ENCODE data around the gene ALDH1A2. TPM values are rescaled to one million over a fixed set of nuclear protein-coding genes. Genes with fewer than 3 reads are reported as not detected.
"Not testable (repeated sequence)": the region's sequence is repeated elsewhere in the genome, so short reads cannot be mapped to it uniquely, and the experiment has no call there.

Gene ALDH1A2
- total and polyA plus RNA-seq, 4 donors, result 3.8 to 15.1 (median 8.0) TPM

GRCh38 chr15:58103482-58103881 is 38.0 kb upstream of the ALDH1A2 start:
- H3K27ac ChIP-seq (ENCODE audit: low read depth in 1 of 2, low read length in 2 of 2), result no peak overlapping the region
- H3K9me3 ChIP-seq (ENCODE audit: control insufficient read depth, low read length), result peaks cover 1% of the 10 kb centered on the region
- H3K4me3 ChIP-seq (ENCODE audit: low read length in 2 of 2), result no peak overlapping the region
- H3K27me3 ChIP-seq (ENCODE audit: control insufficient read depth in 1 of 2, insufficient read depth in 2 of 2, low read length in 1 of 2), result no peaks in the 10 kb centered on the region
- ATAC-seq (ENCODE audit: low FRiP score), result no peak
- intact Hi-C loops (cut with DNase I), result no loop called here
- H3K36me3 ChIP-seq (ENCODE audit: control insufficient read depth in 1 of 2, insufficient read depth in 2 of 2, low read length in 1 of 2), result no peaks in the 10 kb centered on the region
- no peaks in the 10 kb centered on the region for H3K4me1 ChIP-seq (ENCODE audit: control insufficient read depth in 1 of 2, insufficient read depth in 2 of 2, low read length in 2 of 2)
- no peak for DNase-seq

GRCh38 chr15:58096529-58097084 is 31.1 kb upstream of the ALDH1A2 start:
- no peak overlapping the region for H3K4me3 ChIP-seq (ENCODE audit: low read length in 2 of 2)
- H3K27ac ChIP-seq (ENCODE audit: low read depth in 1 of 2, low read length in 2 of 2), result no peak overlapping the region
- 77 to 85% methylated on average over 6 of the region's 6 CpGs for WGBS, 2 donors
- H3K27me3 ChIP-seq (ENCODE audit: control insufficient read depth in 1 of 2, insufficient read depth in 2 of 2, low read length in 1 of 2), result no peaks in the 10 kb centered on the region
- no peaks in the 10 kb centered on the region for H3K36me3 ChIP-seq (ENCODE audit: control insufficient read depth in 1 of 2, insufficient read depth in 2 of 2, low read length in 1 of 2)
- no peaks in the 10 kb centered on the region for H3K9me3 ChIP-seq (ENCODE audit: control insufficient read depth, low read length)
- ATAC-seq (ENCODE audit: low FRiP score), result no peak
- no peaks in the 10 kb centered on the region for H3K4me1 ChIP-seq (ENCODE audit: control insufficient read depth in 1 of 2, insufficient read depth in 2 of 2, low read length in 2 of 2)
- intact Hi-C loops (cut with DNase I), result no loop called here
- no peak for DNase-seq

GRCh38 chr15:58095415-58095814 is 29.9 kb upstream of the ALDH1A2 start:
- ATAC-seq (ENCODE audit: low FRiP score) (no peak), DNase-seq (no peak)
- Histone ChIP-seq H3K4me3 (ENCODE audit: low read length in 2 of 2) (no peak overlapping the region), H3K36me3 (ENCODE audit: control insufficient read depth in 1 of 2, insufficient read depth in 2 of 2, low read length in 1 of 2) (no peaks in the 10 kb centered on the region), H3K9me3 (ENCODE audit: control insufficient read depth, low read length) (no peaks in the 10 kb centered on the region), H3K27ac (ENCODE audit: low read depth in 1 of 2, low read length in 2 of 2) (no peak overlapping the region), H3K27me3 (ENCODE audit: control insufficient read depth in 1 of 2, insufficient read depth in 2 of 2, low read length in 1 of 2) (no peaks in the 10 kb centered on the region), H3K4me1 (ENCODE audit: control insufficient read depth in 1 of 2, insufficient read depth in 2 of 2, low read length in 2 of 2) (no peaks in the 10 kb centered on the region)
- WGBS, 2 donors, result 49 to 51% methylated on average over 2 of the region's 2 CpGs
- intact Hi-C loops (cut with DNase I), result no loop called here

DNA sequence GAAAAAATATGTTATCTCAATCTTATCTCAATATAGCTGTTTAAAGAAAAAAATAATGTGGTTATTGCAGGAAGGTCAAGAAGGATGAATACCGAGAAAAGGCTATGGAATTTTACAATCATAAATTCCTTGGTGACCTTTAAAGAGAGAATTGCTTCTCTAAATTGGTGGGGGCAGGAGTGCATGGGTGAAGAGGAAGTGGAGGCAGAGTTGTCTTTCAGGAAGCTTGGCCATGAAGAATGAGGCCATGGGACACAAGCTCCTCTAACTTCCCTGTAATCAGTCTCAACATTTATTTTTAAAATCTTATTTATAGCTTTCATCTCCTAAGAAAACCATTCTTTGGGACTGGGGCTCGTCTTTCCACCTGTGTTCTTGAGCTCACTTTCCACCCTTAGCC is 22.4 kb upstream of the ALDH1A2 start:
- intact Hi-C loops (cut with DNase I), result no loop called here
- H3K27me3 ChIP-seq (ENCODE audit: control insufficient read depth in 1 of 2, insufficient read depth in 2 of 2, low read length in 1 of 2), result peaks cover 0 to 2% of the 10 kb centered on the region in 2 donors
- H3K36me3 ChIP-seq (ENCODE audit: control insufficient read depth in 1 of 2, insufficient read depth in 2 of 2, low read length in 1 of 2), result no peaks in the 10 kb centered on the region
- DNase-seq (no peak), ATAC-seq (ENCODE audit: low FRiP score) (no peak)
- no peak overlapping the region for H3K27ac ChIP-seq (ENCODE audit: low read depth in 1 of 2, low read length in 2 of 2)
- no peaks in the 10 kb centered on the region for H3K4me1 ChIP-seq (ENCODE audit: control insufficient read depth in 1 of 2, insufficient read depth in 2 of 2, low read length in 2 of 2)
- H3K4me3 ChIP-seq (ENCODE audit: low read length in 2 of 2), result no peak overlapping the region
- WGBS, 2 donors, result 34% methylated on average over 2 of the region's 2 CpGs
- H3K9me3 ChIP-seq (ENCODE audit: control insufficient read depth, low read length), result no peaks in the 10 kb centered on the region

DNA sequence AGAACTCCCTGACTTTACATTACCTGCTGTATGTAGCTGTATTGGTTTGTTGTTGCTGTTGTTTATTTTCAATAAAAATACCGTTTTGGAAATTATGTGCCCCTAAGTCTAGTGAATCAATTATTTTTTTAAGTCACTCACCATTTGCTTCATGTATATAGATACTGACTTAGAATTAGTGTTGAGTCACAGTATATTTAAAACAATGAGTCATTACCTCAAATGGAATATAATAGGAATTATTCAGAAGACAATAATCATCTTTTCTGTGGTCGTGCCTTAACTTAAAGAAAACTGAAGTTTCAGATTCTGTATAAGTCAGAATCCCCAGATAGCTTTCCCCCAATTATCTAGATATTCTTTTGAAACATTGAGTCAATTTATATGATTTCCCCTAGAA is 21.0 kb upstream of the ALDH1A2 start:
- H3K27ac ChIP-seq (ENCODE audit: low read depth in 1 of 2, low read length in 2 of 2), result no peak overlapping the region
- H3K27me3 ChIP-seq (ENCODE audit: control insufficient read depth in 1 of 2, insufficient read depth in 2 of 2, low read length in 1 of 2), result peaks cover 0 to 2% of the 10 kb centered on the region in 2 donors
- 66 to 69% methylated on average over 2 of the region's 2 CpGs for WGBS, 2 donors
- no peaks in the 10 kb centered on the region for H3K36me3 ChIP-seq (ENCODE audit: control insufficient read depth in 1 of 2, insufficient read depth in 2 of 2, low read length in 1 of 2)
- no peaks in the 10 kb centered on the region for H3K9me3 ChIP-seq (ENCODE audit: control insufficient read depth, low read length)
- no peaks in the 10 kb centered on the region for H3K4me1 ChIP-seq (ENCODE audit: control insufficient read depth in 1 of 2, insufficient read depth in 2 of 2, low read length in 2 of 2)
- intact Hi-C loops (cut with DNase I), result no loop called here
- ATAC-seq (ENCODE audit: low FRiP score), result no peak
- no peak overlapping the region for H3K4me3 ChIP-seq (ENCODE audit: low read length in 2 of 2)
- DNase-seq, result no peak

- Histone ChIP-seq H3K9me3 (ENCODE audit: control insufficient read depth, low read length) (no peaks in the 10 kb centered on the region), H3K4me3 (ENCODE audit: low read length in 2 of 2) (no peak overlapping the region), H3K27ac (ENCODE audit: low read depth in 1 of 2, low read length in 2 of 2) (no peak overlapping the region), H3K36me3 (ENCODE audit: control insufficient read depth in 1 of 2, insufficient read depth in 2 of 2, low read length in 1 of 2) (no peaks in the 10 kb centered on the region), H3K27me3 (ENCODE audit: control insufficient read depth in 1 of 2, insufficient read depth in 2 of 2, low read length in 1 of 2) (peaks cover 0 to 2% of the 10 kb centered on the region in 2 donors), H3K4me1 (ENCODE audit: control insufficient read depth in 1 of 2, insufficient read depth in 2 of 2, low read length in 2 of 2) (no peaks in the 10 kb centered on the region)
- DNase-seq (no peak), ATAC-seq (ENCODE audit: low FRiP score) (no peak)
- intact Hi-C loops (cut with DNase I), result no loop called here
Measured at GRCh38 chr15:58083526-58083925, 18.0 kb upstream of the ALDH1A2 start.

- Histone ChIP-seq H3K27me3 (ENCODE audit: control insufficient read depth in 1 of 2, insufficient read depth in 2 of 2, low read length in 1 of 2) (peaks cover 0 to 2% of the 10 kb centered on the region in 2 donors), H3K4me3 (ENCODE audit: low read length in 2 of 2) (no peak overlapping the region), H3K36me3 (ENCODE audit: control insufficient read depth in 1 of 2, insufficient read depth in 2 of 2, low read length in 1 of 2) (no peaks in the 10 kb centered on the region), H3K27ac (ENCODE audit: low read depth in 1 of 2, low read length in 2 of 2) (no peak overlapping the region), H3K4me1 (ENCODE audit: control insufficient read depth in 1 of 2, insufficient read depth in 2 of 2, low read length in 2 of 2) (no peaks in the 10 kb centered on the region), H3K9me3 (ENCODE audit: control insufficient read depth, low read length) (no peaks in the 10 kb centered on the region)
- intact Hi-C loops (cut with DNase I), result no loop called here
- 83 to 89% methylated on average over 4 of the region's 4 CpGs for WGBS, 2 donors
- DNase-seq (no peak), ATAC-seq (ENCODE audit: low FRiP score) (no peak)
Measured at GRCh38 chr15:58081891-58082290, 16.4 kb upstream of the ALDH1A2 start.

- H3K27ac ChIP-seq (ENCODE audit: low read depth in 1 of 2, low read length in 2 of 2), result no peak overlapping the region
- ATAC-seq (ENCODE audit: low FRiP score), result no peak
- 92 to 95% methylated on average over 1 of the region's 1 CpG for WGBS, 2 donors
- H3K9me3 ChIP-seq (ENCODE audit: control insufficient read depth, low read length), result no peaks in the 10 kb centered on the region
- no peak overlapping the region for H3K4me3 ChIP-seq (ENCODE audit: low read length in 2 of 2)
- H3K36me3 ChIP-seq (ENCODE audit: control insufficient read depth in 1 of 2, insufficient read depth in 2 of 2, low read length in 1 of 2), result no peaks in the 10 kb centered on the region
- DNase-seq, result no peak
- no peaks in the 10 kb centered on the region for H3K4me1 ChIP-seq (ENCODE audit: control insufficient read depth in 1 of 2, insufficient read depth in 2 of 2, low read length in 2 of 2)
- peaks cover 0 to 2% of the 10 kb centered on the region in 2 donors for H3K27me3 ChIP-seq (ENCODE audit: control insufficient read depth in 1 of 2, insufficient read depth in 2 of 2, low read length in 1 of 2)
- intact Hi-C loops (cut with DNase I), result no loop called here
Measured at GRCh38 chr15:58081456-58081855, 15.9 kb upstream of the ALDH1A2 start.

DNA sequence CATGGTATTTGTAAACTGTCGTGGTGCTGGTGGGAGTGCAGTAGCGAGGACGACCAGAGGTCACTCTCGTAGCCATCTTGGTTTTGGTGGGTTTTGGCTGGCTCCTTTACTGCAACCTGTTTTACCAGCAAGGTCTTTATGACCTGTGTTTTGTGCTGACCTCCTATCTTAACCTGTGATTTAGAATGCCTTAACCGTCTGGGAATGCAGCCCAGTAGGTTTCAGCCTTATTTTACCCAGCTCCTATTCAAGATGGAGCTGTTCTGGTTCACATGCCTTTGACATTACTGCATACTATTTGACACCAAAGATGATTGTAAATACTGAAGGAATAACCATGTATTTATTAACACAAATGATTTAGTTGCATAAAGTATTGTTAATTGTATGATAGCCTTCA is 15.4 kb upstream of the ALDH1A2 start:
- DNase-seq; ATAC-seq (ENCODE audit: low FRiP score); intact Hi-C loops (cut with DNase I): not testable (repeated sequence)

More for the DNA sequence above, 15.4 kb upstream of the ALDH1A2 start:
- WGBS, 2 donors, result 89 to 94% methylated on average over 5 of the region's 5 CpGs
- not testable (repeated sequence) for H3K4me3 ChIP-seq (ENCODE audit: low read length in 2 of 2); H3K9me3 ChIP-seq (ENCODE audit: control insufficient read depth, low read length); H3K4me1 ChIP-seq (ENCODE audit: control insufficient read depth in 1 of 2, insufficient read depth in 2 of 2, low read length in 2 of 2); H3K36me3 ChIP-seq (ENCODE audit: control insufficient read depth in 1 of 2, insufficient read depth in 2 of 2, low read length in 1 of 2); H3K27ac ChIP-seq (ENCODE audit: low read depth in 1 of 2, low read length in 2 of 2); H3K27me3 ChIP-seq (ENCODE audit: control insufficient read depth in 1 of 2, insufficient read depth in 2 of 2, low read length in 1 of 2)
